Uterus (tissue), 4 donors: Measurements from ENCODE around the gene ACRBP. TPM values are rescaled to one million over a fixed set of nuclear protein-coding genes. Genes with fewer than 3 reads are reported as not detected.
A peak's percentile ranks its signal among the peaks of the same experiment; 100 is the strongest.

Source experiments
- DNase-seq, 2 donors: peaks; one replicate each; pipeline ENCODE4 v3.0.0-alpha.2; 2019 to 2020
- H3K27ac ChIP-seq, 2 donors: fragments of 200-600 bp; sonication (generic); 1 replicate in 1 of 2; 2 replicates in 1 of 2; pipeline ENCODE4 v1.5.1; 2016 to 2018
- H3K27me3 ChIP-seq, 2 donors: fragments of 200-600 bp; sonication (generic); one replicate each; pipeline ENCODE4 v1.5.1; 2018 to 2019; ENCODE audit warnings: control low read depth in 1 of 2
- H3K36me3 ChIP-seq, 2 donors: fragments of 200-600 bp; sonication (generic); one replicate each; pipeline ENCODE4 v1.5.1; 2019; ENCODE audit warnings: control low read depth in 1 of 2
- H3K4me1 ChIP-seq, 2 donors: fragments of 200-600 bp; sonication (generic); one replicate each; pipeline ENCODE4 v1.5.1; 2018 to 2019; ENCODE audit warnings: control low read depth in 1 of 2
- H3K4me3 ChIP-seq, 2 donors: fragments of 200-600 bp; sonication (generic); 1 replicate in 1 of 2; 2 replicates in 1 of 2; pipeline ENCODE4 v1.5.1; 2018 to 2019; ENCODE audit warnings: mild to moderate bottlenecking in 1 of 2
- H3K9me3 ChIP-seq, 2 donors: fragments of 200-600 bp; sonication (generic); one replicate each; pipeline ENCODE4 v1.5.1; 2019; ENCODE audit warnings: control low read depth in 1 of 2
- CTCF ChIP-seq, 4 experiments: fragments of 200-600 bp in 2 of 4; fragments of 450-650 bp in 2 of 4; sonication (generic) in 2 of 4; IDR thresholded peaks; one replicate each; pipeline ENCODE4 v1.5.1; 2016 to 2019; ENCODE audit warnings: antibody characterized with exemption in 4 of 4, mild to moderate bottlenecking in 2 of 4, moderate library complexity in 1 of 4
- POLR2A ChIP-seq, 2 donors: fragments of 450-650 bp; IDR thresholded peaks; one replicate each; pipeline ENCODE4 v1.6.1; 2016; ENCODE audit warnings: antibody characterized with exemption in 2 of 2, mild to moderate bottlenecking in 1 of 2, moderate library complexity in 1 of 2
- intact Hi-C: fragments of 100-400 bp; cut with DNase I; formaldehyde crosslinking; loops from one replicate; pipeline ENCODE4 v1.15.1; 2023; ENCODE audit warnings: low total_unique reads
- total RNA-seq, 4 donors: library from RNA; depleted of rRNA in 3 of 4; stranded (reverse); fragments of >200 nt in 3 of 4; gene quantifications; one replicate each; pipeline versions ENCODE4 v1.1.0 to v1.2.4, GENCODE V29; 2014 to 2023
- donor health status: DM: yes; HTN: yes; CAD: no.

ACRBP gene
- 1 to 10 TPM in 2 of 4 donors, under 1 TPM in 1, not detected in 1; 0.35 to 1.6 (median 1.5) TPM for total RNA-seq

- intact Hi-C loops = no loop called here
- H3K27me3 ChIP-seq = no peaks in the 10 kb centered on the region
- H3K36me3 ChIP-seq = no peaks in the 10 kb centered on the region
- TF ChIP-seq POLR2A (IDR thresholded peaks at IDR 0.05) (peak in 1 of 2 donors; percentile 38), CTCF (IDR thresholded peaks at IDR 0.05) (no peak)
- peak; percentile 73 to 80 for DNase-seq
- H3K27ac ChIP-seq = peak within 1 kb of the TSS; percentile 36 to 48
- H3K4me1 ChIP-seq = no peaks in the 10 kb centered on the region
- H3K9me3 ChIP-seq = no peaks in the 10 kb centered on the region
- peak within 1 kb of the TSS; percentile 21 to 37 for H3K4me3 ChIP-seq
These were observed at the start of gene ACRBP for GRCh38 chr12:6647083-6647604. ACRBP (minus strand) TSS chr12:6647432; CDS start chr12:6647366, 66 bp downstream.

GRCh38 chr12:6695313-6696045, 48.2 kb upstream of the ACRBP start:
- Histone ChIP-seq H3K27ac (no peak overlapping the region), H3K27me3 (no peaks in the 10 kb centered on the region)
- intact Hi-C loops = no loop called here

GRCh38 chr12:6694701-6695100, 47.5 kb upstream of the ACRBP start:
- TF ChIP-seq POLR2A (IDR thresholded peaks at IDR 0.05) = no peak
- TF ChIP-seq CTCF (IDR thresholded peaks at IDR 0.05) = no peak
- Histone ChIP-seq H3K4me3 (no peak overlapping the region), H3K36me3 (no peaks in the 10 kb centered on the region), H3K4me1 (peaks cover 0 to 4% of the 10 kb centered on the region in 2 donors), H3K27ac (no peak overlapping the region), H3K9me3 (no peaks in the 10 kb centered on the region), H3K27me3 (no peaks in the 10 kb centered on the region)
- intact Hi-C loops = no loop called here
- DNase-seq = no peak

More at GRCh38 chr12:6695313-6696045, 48.2 kb upstream of the ACRBP start:
- Histone ChIP-seq H3K9me3 (no peaks in the 10 kb centered on the region), H3K4me1 (no peaks in the 10 kb centered on the region), H3K4me3 (no peak overlapping the region), H3K36me3 (no peaks in the 10 kb centered on the region)
- no peak for DNase-seq
- no peak for TF ChIP-seq POLR2A (IDR thresholded peaks at IDR 0.05)
- TF ChIP-seq CTCF (IDR thresholded peaks at IDR 0.05) = no peak

- H3K4me1 ChIP-seq = peaks cover 0 to 4% of the 10 kb centered on the region in 2 donors
- intact Hi-C loops = no loop called here
These were observed 46.7 kb upstream of the ACRBP start for GRCh38 chr12:6693832-6694355.

More at GRCh38 chr12:6693832-6694355, 46.7 kb upstream of the ACRBP start:
- no peak for TF ChIP-seq POLR2A (IDR thresholded peaks at IDR 0.05)
- TF ChIP-seq CTCF (IDR thresholded peaks at IDR 0.05) = no peak
- H3K9me3 ChIP-seq = no peaks in the 10 kb centered on the region
- DNase-seq = no peak
- no peaks in the 10 kb centered on the region for H3K27me3 ChIP-seq
- no peak overlapping the region for H3K4me3 ChIP-seq
- H3K27ac ChIP-seq = no peak overlapping the region
- H3K36me3 ChIP-seq = no peaks in the 10 kb centered on the region
